Activated T-cell treated with anti-CD3 and anti-CD28 coated beads for 24 hours (primary cell): ENCODE measurements around the gene AKAP6.

Source experiments
- DNase-seq: peaks from one replicate; pipeline ENCODE4 v3.0.0-alpha.2; 2020; ENCODE audit warnings: low read depth

The AKAP6 gene

DNA sequence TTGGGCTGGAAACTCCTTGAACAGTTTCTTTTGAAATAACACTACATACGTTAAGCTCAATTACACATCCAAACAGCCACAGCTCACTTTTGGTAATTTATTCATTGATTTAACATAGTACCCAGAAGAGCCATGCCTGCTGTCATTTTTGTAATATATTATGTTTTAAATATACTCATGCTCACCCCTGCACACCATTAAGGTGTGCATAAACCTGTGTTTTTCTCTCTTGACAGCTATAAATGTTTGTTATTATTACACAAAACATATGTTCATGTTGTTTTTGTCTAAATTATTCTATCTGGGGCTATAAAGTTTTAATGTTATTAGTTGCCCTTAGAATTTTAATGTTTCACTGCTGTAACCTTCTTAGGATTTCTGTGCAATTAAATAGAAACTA is 296.1 kb downstream of the AKAP6 start:
- DNase-seq, result no peak

DNA sequence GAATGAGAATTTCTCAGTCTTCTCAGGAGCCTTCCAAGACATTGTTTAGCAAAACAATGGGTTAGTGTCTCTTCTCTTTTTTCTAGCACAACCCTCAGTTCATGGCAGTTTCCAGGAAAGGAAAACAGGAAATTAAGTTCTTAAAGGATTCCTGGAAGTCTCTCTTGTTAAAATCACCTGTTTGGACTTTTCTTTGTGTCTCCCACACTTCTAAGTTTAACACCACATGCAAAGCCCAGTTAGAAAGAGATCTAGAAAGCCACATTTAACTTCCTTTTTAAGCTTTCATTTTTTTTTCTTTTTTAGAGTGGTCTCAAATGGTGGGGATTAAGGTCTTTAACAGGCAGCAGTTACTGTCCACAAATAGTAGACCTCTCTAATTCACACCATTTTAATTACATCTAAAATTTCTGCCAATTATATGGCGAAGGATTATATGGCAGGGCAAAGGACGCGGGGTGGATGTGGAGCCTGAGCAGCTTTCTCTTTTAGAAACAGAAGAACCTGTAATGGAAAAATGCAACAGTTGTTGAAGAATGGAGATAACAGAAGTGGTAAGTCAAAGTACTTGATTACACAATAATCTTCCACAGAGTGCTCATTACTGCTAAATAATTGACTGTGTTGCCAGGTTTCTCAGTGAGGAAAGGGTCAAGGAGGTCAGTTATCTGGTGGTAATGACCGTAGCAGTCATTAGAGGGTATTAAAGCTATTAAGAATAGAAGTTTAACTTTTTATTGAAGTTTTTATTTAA is 298.6 kb downstream of the AKAP6 start:
- DNase-seq, result no peak

DNA sequence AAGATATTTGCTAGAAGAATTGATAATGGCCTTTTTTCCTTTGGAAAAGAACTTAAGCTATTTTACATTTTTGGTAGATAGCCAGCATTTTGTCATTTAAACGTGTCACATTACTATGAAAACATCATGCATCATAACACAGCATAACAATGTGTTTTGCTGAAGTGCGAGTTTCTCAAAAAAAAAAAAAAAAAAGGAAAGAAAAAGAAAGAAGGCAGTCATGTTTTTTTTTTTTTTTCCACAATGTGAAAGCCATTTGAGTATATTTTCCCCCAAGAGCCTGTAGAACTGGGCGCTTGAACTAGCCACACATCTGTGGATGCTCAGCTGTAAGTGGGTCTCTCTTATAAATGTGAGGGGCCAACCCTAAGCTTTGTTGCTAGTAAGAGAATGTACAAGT is 300.1 kb downstream of the AKAP6 start:
- DNase-seq, result no peak

DNA sequence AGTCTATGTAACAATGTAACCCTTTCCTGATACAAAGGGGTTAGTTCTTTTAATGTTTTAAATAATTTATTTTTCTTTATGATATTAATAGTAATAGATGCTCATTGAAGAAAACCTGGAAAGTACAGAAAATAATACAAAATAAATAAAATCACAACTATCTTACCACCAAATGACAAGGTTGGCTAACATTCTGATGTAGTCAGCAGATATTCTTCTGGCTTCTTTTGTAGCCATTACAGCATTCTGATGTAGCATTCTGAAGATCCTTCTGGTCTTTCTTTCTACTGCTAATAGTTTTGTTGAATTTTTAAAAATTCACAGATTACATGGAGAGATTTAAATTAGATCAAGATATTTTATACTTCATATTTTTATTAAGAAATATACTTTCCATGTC is 301.6 kb downstream of the AKAP6 start:
- no peak for DNase-seq

DNA sequence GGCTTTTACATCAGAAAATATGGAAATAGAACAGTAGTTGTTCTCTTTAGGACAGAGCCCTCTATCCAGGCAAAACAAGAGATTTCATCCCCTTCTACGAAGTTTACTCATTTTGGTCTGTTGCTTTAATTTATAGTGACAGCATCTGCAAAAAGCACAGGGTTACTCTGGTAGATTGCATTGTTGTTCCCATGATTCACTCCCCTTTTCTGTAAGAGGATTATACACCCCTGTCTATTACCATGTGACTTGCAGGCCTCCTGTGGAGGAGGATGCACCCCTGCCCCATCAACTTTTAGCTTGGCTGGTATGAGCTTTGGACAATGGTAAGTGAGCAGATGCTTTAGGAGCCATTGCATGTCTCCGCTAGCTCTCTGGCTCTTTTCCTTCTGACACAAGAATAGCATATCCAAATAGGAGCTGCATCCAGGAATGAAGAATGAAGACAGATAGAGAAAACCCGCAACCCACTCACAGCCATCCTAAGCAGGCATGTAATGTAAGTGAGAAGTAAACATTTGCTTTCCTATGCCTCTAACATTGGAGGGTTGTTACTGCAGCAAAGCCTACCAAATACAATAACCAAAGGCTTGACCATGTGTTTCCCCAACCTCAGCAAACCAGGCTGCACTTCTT is 304.2 kb downstream of the AKAP6 start:
- no peak for DNase-seq

DNA sequence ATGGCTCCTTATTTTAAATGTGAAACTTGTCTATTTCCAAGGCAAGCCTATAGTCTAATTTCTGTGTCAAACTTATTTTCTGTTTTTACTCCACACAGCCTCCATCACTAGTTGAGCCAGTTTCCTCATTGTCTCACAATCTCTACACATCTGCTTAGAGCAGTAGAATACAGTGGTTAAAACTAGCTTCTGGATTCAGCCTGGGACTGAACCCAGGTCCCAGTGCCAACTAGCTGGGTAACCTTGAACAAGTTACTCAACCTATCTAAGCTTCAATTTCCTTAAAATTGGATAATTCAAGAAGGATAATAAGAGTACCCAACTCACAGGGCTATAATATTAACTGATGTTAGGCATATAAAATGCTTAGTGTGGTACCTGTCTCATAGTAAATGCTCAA is 304.8 kb downstream of the AKAP6 start:
- no peak for DNase-seq

DNA sequence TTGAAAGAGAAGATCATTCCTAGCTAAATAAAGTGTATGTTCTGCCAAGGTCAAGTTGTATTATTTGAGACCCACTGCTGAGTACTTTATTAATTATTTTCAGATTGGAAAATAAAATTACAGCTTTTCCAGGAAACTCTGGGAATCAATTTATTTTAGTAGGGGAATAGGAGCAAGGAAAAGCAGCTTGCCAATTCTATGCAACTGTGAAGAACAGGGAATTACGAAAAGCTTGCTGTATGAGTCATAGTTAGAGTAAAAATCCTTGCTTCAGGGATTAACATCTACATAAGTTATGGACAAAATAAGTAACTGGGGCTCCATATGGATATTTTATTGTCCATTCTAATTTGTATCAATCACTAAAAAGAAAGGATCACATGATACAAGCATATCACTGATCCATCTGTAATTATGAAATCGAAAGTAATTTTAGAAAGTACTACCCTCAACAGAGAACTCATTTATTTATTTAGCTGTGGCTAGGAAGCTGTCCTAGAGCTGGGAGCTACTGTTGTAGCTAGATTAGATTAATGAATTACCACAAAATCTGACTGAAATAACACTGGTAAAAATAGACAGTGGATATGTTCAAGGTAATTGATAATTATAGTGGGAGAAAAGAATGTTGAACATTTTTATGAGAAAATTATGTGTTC is 306.1 kb downstream of the AKAP6 start:
- DNase-seq, result no peak

DNA sequence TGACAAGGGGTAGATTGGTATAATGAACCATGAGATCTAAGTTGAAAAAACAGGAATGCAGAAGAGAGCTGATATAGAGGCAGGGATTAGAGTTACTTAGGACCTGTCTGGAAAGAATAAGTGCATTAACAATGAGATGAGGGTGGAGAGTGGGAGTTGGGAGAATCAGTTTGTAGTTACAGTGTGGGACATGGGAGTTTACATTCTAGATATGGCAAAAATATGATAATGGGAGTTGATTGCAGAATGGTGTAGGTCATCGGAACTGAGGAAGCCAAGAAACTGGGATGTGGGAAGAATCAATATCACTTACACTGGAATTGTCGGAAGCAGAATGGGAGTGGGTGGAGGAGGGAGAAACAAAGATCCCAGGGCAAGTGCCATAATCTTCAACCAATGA is 308.5 kb downstream of the AKAP6 start:
- no peak for DNase-seq

DNA sequence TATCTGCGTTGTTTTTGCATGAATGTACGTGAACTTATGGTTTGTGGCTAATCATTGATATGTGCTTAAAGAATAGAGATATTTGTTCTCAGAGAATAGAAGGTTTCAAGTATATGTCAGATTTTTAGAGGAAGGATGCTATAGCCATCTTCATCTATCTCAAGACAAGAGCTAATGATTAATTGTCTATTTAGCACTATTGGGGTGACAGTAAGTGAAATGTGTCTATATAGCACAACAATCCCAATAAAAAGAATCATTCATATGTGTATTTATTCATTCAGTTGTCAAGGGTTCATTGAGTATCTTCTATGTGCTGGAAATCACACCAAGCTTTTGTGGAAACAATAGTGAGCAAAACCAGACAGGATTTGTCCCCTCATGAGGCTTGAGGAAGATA is 310.1 kb downstream of the AKAP6 start:
- no peak for DNase-seq

DNA sequence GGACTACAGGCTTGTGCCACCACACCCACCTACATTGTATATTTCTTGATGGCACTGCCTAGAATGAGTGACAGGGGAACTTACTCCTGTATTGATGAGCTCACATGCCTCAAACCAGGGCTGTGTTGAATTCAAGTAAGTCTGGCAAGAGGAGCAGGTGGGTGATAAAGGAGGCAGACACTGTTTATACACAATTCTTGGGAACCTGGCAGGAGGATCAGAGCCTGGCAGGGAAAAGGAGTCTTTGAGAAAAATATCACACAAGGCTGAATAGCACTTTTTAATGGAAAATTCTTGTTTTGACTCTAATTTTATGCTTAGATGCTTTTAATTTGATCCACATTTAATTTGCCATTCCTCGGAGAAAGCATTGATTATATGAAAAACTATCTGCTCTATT is 316.5 kb downstream of the AKAP6 start:
- no peak for DNase-seq

DNA sequence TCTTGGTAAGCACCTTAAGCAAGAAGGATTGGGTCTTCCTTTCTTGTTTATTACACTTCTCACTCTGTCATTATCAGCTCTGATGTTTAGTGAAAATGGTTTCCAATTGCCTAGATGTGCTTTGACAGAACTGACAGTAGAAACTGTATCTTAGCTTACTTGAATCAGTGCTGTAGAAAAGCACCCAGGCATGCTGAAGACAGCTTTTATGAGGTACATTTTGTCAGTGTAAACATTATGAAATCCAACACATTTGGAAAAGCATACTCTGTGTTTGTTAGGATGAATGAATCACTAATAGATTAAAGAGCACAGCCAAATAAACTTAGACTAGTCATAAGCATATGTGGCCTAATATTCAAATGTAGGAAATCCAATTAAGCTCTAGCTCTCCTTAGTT is 319.3 kb downstream of the AKAP6 start:
- no peak for DNase-seq

DNA sequence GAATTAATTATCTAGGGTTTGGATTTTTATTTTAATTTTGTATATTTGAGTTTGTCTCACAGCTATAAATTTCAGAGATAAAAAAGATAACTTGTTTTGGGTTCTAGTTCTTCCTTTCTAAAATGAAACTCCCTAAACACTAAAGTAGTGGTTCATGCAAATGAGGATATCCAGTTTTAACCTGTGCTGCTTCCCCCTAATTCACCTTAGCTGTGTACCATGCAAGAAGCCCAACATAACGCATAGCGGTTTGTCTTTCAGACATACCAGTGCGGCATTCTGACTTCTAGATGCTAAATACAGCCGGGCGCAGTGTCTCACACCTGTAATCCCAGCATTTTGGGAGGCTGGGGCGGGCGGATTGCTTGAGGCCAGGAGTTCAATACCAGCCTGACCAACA is 320.9 kb downstream of the AKAP6 start:
- DNase-seq, result no peak

DNA sequence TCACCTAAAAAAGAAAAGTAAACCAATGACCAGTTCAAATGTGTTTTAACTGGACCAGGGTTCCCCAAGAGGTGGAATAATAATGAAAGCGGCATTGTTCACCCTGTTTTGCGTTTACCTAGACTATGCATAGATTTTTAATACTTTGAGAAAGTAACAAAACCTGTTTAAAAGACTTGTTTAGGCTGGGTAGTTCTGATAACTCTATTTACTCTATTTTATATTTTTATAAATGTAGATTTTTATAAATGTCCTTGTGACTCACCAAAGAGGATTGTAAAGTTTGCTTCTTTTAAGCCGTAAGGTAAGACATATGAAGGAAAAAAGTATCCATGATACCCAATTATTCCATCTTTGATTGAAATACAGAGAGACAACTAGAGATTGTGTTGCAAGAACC is 321.6 kb downstream of the AKAP6 start:
- no peak for DNase-seq

DNA sequence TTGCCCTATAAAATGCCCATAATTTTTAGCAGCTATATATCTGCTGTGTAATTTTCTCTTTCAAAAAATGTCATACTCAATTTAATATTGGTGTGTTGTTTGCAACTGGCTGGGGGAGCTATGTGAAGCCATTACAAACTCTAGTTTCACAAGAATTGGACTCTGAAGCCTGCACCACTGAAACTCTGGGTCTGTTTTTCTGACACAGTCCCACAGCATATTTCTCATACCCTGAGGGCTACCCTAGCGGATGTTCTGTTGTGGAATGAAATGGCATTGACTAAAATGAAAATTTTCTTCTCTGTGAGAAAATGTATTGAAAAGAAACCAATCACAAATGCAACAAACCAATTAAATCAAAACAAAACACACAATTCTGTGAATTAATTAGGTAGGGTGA is 325.0 kb downstream of the AKAP6 start:
- DNase-seq, result no peak

DNA sequence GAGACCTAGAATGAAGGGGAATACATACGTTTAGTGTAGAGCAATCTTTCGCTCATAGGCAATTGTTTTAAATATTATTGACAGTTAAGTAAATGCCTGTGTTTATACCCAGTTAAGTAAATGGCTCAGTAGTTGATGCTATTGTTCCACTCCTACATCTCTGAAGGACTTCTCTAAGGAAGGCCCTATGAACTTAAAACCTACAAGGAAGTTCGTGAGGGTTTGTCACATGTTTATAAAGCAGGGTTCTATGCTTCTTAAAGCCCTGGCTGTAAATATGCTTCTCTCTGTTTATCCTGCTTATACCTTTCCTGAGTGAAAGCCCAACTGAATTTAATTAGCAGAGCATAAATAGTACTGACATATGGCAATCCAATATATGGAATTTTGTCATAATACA is 327.5 kb downstream of the AKAP6 start:
- no peak for DNase-seq

DNA sequence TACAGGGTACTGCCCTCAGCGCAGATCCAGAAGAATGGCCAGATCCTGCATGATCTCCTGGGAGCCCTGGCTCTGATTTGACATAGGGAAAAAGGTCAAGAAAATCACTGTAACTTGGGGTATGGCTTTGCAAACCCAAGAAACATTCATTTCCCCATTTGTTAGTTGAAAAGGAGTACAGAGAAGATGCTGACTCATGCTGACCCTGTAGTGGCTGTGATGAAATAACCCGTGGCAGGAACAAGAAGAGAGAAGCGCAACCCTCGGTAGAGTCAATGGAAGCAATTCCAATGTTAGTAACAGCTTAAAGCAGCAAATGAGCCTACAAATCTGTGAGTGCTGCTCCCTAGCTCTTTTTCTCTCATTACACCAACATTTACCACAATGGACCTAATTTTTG is 328.0 kb downstream of the AKAP6 start:
- DNase-seq, result no peak

DNA sequence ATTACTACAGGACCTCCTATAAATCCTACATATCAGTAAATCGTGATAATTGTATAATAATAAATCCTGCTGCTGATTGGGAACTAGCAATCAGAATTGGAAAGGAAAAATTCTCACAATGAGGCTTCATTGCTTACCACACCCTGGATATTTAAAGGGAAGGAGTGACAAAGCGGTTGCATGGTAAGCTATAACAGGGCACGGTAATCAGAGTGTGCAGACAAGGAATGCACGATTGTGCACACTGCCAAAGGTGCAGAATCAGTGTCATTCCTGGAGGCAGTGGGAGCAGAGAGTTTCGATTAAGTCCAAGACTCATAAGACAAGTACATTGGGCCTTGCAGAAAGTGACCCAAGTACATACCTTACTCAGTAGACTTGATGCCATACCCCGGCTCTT is 332.1 kb downstream of the AKAP6 start:
- DNase-seq, result no peak

DNA sequence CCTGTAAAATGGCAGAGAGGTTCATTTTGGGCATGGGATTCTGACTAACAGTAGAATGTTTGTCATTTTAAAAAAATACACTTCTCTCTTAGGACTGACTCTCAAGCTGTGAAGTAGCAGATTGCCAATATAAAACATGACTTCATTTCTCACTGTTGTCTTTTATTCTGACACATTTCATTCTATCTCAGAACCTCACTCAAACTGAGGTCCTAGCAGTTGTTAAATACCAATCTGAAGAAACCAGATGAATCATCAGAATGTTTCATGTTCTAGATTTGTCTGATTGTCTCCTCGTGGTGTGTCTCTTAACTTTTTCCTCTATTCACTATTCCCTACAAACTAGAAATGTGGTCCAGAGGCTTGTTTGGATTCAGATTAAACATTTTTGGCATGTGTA is 333.1 kb downstream of the AKAP6 start:
- no peak for DNase-seq

DNA sequence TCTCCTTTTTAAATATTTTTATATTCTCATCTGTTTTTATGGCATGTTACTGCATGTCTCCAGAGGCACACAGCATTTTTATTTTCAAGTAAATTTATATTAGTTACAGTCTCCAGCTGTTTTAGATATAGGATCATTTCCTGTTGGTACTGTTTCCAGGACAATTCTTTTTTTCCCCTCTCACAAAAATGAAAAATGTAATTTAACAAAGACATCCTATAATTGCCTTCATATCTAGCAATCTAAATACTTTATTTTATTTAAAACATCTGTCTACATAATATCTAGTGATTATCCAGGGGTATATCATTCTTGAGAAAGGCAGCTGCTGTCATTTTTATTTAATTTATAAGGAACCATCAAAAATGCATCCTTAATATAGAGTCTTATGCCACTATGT is 337.2 kb downstream of the AKAP6 start:
- DNase-seq, result no peak

DNA sequence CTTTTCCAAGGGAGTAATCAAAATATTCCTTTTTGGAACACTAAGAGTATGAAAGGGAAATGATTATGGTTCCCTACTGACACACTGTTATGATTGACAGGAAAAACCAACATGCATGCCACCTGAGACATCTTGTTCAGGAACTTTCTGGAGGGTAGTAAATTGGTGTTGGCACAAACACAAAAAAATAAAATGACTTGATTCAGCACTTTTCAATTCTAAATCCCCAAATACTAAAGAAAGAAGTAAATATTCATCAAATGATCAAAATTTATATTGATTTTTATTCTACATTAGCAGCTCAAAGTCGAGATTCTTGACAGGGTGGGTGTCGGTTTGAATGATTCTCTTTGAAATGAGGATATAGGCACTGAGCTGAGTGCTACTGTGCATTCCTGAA is 338.2 kb downstream of the AKAP6 start:
- no peak for DNase-seq

DNA sequence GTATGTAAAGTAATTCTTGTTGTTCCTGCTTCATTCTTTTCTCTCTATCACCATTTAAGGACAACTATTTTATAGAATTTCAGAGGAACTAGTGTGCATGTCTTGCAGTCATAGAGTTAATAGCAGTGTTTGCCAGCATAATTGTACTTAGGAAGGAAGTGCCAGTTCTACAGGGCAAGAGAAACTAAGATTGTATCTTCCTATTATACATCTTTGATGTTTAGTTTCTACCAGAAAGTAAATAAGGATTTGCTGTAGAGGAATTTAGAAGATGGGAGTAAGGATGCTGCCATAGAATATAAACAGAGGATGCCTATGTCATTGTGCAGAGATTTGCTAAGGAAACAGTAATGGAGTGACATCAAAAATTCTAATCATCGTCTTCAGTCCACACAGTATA is 338.7 kb downstream of the AKAP6 start:
- DNase-seq, result no peak

DNA sequence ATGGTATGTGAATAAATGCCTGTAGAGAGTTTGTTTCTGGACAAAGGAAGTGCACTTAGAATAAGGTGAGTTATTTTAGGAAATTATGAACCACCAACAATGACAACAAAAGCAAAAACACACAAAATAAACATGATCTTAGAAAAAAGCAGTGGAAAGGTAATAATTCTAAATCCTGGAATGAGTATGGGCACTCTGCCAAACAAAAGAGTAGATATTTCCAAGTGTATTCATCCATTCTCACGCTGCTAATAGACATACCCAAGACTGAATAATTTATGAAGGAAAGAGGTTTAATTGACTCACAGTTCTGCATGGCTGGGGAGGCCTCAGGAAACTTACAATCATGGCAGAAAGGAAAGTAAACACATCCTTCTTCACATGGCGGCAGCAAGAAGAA is 340.3 kb downstream of the AKAP6 start:
- DNase-seq, result no peak

DNA sequence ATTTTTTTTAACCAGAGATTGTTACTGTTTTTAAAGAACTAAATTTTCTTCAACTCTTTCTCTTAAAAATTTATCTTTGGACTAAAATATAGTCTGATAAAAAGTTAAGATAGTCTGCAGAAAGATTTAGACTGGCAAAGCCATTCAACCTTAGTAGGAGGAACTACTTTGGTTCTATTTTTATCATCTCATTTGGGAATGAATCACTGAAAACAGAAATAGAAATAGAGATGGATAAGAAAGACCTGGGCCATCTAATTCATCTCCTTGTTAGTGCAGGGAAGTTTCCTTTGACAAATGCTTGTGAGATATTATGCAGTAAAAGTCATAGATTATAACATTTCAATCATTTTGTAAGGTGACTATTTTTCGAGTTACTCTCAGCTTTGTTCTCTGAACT is 346.3 kb downstream of the AKAP6 start:
- no peak for DNase-seq
